Left colon (tissue), 2 donors: Measurements from ENCODE around the gene SDC1. TPM values are rescaled to one million over a fixed set of nuclear protein-coding genes. Genes with fewer than 3 reads are reported as not detected.

Experiments
- ATAC-seq: fragments of 200-7000 bp; cut with Tn5 transposase; one replicate; pipeline ENCODE4 v1.9.1; 2020; ENCODE audit warnings: mild to moderate bottlenecking, moderate library complexity
- DNase-seq, 2 donors: peaks; one replicate each; pipeline ENCODE4 v3.0.0-alpha.2; 2020
- intact Hi-C, 2 donors: fragments of 100-400 bp; cut with DNase I in 1 of 2; cut with micrococcal nuclease in 1 of 2; formaldehyde crosslinking; loops; one replicate each; pipeline versions ENCODE4 v1.11.2 to v1.14.0; 2022; cut with DNase I, micrococcal nuclease
- total RNA-seq, 2 donors: library from RNA; stranded (reverse); fragmentation: NEBNext Ultra II Directional; extraction: Animal tissue kit (Norgen Biotek cat#: 25700); gene quantifications; one replicate each; pipeline ENCODE4 v1.2.1, GENCODE V29; 2021
- donor health status: DM: no; HTN: no; CAD: no.
- donor health status: DM: yes; HTN: yes; CAD: no.

The SDC1 gene
- total RNA-seq, 2 donors from 2014 or later, result 159 to 184 TPM

DNA sequence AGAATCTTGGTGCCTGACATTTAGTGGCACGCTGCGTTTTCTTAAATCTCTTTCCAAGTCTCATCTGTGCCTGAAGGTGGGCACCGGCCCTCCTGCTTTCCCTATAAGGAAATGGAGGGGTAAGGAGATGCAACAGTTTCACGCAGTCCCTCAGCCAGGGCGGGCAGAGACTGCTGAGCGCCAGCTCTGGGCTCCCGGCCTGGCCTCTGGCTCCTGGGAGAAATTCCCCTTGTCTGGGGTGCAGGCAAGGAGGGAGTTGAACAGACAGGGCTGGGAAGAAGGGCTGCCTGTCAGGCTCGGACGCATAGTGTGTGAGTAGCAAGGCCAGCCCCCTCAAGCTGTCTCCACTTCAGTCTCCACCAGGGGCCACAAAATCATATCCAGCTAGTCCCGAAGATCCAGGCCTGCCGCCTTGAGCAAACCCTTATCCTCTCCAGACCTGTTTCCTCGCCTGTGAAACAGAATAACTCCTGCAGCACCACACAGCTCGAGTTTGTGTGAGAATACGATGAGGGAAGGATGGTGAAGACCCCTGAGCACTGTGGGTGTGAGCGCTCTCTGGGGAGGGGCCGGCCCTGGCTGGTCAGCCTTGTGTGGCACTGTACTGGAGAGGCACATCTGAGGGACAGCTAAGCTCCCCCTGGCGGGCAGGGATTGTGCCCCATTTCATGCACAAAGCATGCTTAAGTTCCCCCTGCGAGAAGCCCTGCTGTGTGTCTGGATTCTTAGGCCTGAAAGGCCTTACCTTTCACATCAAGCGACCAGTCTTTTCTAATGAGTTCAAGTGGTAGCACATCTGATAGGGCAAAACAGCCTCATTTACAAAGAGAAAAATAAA lies 33.8 kb downstream of the SDC1 start:
- peak; percentile 60 to 81 for DNase-seq
- intact Hi-C loops, result no loop called here
- no peak for ATAC-seq

DNA sequence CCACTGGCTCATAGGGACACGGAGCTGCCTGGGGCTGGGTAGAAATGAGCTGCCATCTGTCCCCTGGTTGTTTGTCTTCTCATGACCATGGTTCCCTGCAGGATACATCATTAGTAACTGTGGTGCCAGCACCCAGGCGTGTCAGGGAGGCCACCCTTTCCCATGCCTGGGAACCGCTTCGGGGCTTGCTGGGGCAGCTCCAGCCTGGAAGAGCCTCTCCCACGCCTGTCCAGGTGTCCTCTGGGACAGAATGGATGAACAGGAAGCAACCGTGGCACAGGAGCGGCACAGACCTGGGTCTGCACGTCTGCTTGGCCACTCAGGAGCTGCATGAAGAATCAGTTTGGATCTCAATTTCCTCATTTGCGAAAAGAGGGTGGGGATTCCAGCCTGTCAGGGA lies 34.8 kb downstream of the SDC1 start:
- DNase-seq (no peak), ATAC-seq (no peak)
- intact Hi-C loops, result no loop called here

DNA sequence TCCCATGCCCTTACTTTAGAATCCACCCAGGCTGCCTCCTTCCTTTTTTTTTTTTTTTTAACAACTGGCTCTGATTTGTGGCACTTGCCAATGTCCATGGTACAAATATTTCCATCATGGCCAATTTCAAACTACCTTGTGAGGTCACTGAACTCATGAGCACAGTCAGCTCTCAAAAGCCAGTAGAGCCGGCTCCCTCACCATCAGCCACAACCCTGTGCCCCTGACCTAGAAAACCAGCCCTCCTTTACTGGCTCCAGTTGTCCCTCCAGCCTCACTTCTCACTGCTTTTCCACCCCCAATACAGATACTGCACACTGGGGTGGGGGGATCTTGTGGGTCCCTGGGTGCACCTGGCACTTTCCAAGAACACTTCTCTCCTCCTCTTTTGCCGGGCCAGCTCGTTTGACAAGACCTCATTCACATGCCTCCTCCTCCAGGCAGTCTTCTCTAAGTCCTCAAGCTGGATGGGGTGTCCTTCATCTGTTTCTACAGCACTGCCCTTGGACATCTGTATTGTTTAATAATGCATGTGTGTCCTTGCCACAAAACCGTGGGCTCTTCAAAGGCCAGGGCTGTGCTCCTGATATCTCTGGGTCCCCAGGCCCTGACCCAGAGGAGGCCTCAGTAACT lies 35.5 kb downstream of the SDC1 start:
- no peak for ATAC-seq

DNA sequence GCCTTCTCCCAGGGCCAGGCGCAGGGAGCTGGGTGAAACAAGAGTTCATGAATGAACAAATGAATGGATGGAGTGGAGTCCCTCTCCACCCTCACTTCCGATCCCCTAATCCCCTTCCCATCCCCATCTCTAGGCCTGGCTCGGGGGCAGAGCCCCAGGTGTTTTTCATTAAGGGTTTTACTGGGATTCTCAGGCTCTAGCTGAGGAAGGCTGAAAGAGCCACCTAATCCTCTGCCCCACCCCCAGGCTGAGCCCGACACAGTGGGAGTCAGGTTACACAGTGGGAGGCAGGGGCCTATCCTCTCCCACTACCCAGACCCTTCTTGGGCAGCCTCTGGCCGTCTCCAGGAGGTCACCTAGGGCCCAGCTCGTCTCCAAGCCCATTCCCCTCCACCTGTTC lies 36.1 kb downstream of the SDC1 start:
- no peak for DNase-seq
- no peak for ATAC-seq

More for the DNA sequence above, 35.5 kb downstream of the SDC1 start:
- no peak for DNase-seq
- intact Hi-C loops, result no loop called here

DNA sequence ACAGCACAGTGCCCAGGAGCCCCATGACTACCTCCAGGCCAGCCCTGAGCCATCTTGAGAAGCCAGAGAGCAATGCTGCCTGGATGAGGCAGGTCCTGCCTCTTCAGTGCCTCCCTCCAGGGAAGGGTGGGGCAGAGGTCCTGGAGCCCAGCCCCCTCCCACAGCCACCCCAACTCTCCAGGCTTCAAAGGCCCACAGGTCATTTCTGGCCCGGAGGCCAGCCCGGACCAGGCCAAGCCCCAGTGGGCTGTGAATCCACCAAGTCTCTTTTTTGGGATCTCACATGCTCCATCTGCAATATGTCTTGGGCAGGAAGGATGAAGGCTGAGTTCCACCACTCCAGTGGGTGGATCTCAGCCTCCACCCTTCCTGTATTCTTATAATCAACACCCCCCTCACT lies 36.7 kb downstream of the SDC1 start:
- DNase-seq (no peak), ATAC-seq (no peak)
- intact Hi-C loops, result no loop called here

More for the DNA sequence above, 36.1 kb downstream of the SDC1 start:
- intact Hi-C loops, result no loop called here

DNA sequence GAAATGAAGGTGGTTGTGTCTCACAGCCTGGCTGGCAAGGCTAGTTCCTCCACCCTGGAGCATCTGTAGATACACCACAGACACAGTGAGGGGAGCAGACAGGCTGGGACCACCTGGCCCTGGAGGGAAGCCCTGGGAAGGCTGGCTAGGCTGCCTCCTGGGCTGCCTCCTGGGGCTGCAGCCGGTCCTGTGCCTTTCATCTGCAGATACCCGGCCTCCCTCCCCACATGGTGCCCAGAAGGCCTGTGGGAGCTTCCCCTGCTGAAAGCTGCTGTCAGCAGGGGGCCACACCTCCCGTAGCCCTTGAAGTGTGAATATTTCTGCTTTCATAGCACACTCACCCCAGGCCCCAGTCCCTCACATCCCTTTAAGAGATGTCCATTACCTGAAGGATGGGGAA lies 37.6 kb downstream of the SDC1 start:
- intact Hi-C loops, result no loop called here
- DNase-seq, result no peak
- ATAC-seq, result no peak

DNA sequence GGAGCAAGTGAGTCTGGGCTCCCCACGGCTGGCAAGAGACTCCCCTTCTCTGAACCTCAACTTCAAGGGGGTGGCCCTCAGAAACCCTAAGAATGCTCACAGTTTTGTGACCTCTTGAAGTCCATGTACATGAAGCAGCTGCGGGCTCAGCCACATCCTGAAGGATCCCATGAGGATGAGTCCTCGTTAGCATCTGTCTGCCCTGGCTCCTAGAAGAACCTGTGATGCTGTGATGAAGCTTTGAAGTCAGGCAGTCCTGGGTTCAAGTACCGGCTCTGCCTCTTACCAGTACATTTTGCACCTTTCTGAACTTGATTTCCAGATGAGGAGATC lies 38.1 kb downstream of the SDC1 start:
- intact Hi-C loops, result no loop called here
- ATAC-seq (no peak), DNase-seq (no peak)

DNA sequence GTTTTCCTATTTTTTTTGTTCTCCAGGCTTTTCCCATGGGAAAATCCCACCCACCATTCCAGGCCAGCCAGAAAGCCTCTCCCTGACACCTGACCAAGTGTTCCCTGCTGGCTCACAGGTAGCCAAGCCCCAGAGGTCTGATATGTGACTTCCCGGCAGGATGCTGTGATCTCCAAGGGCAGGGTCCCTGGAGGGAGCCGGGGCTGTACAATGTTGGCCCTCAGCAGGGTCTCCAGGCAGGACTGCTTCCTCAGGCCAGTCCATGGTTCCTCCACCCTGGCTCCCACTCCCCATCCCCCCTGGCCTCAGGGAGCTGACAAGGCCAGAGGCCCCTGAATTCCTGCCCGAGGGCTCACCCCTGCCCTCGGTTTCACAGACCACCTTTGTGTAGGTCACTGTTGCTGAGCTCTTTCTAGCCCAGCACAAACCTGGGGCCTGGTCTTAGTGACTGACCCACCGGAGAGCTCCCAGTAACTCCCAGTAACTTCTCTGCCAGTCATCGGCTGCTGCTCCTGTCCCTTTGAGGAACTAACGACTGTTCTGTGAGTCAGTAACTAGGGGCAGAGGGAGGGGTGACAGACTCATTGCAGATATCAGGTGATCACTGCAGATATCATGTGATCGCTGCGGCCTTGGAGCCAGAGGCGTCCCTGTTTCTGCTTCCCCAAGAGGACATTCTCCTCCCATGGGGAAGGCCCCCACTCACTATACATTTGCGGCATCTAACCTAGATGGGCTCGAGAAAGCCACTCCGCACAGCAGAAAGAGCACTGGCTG lies 38.7 kb downstream of the SDC1 start:
- intact Hi-C loops, result no loop called here
- ATAC-seq, result peak; percentile 91

DNA sequence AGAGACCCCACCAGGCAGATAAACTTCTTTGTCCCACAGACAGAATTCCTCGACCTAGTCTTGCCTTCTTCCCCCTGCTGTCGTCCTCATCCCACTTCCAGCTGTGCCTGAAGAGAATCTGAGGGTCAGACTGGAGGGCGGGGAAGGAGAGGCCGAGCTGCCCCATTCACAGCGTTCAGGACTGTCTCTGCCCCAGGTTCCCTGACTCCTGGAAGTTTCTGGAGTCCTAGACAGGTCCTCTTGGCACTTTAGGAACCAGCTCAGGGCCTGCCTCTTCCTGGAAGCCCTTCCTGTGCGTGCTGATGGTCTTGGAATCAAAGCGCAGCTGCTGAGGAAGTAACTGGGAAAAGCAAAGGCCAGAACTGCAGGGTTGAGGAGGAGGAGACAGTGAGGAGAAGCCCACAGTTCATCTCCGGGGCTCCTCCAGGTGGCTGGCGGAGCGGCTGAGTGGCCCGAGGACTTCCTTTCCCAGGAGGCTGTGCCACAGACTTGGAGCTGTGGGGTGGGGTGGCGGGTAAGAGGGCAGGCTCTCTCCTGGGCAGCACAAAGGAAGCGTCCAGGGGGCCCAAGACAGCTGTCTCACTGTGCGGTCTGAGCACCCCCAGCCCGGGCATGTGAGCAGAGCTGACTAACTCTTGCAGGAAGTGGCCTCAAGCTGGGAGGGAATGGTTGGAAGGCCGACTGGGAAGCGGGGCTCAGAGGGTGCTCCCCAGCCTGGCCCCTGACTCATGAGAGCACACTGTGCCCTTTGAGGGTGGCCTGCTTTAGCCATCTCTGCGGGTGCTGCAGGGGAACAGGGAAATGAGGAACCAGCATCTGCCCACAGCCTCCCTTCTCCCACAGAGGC lies 39.5 kb downstream of the SDC1 start:
- intact Hi-C loops, result no loop called here
- DNase-seq, result no peak
- peak; percentile 12 for ATAC-seq

More for the DNA sequence above, 38.7 kb downstream of the SDC1 start:
- DNase-seq, result peak; percentile 83 to 89

DNA sequence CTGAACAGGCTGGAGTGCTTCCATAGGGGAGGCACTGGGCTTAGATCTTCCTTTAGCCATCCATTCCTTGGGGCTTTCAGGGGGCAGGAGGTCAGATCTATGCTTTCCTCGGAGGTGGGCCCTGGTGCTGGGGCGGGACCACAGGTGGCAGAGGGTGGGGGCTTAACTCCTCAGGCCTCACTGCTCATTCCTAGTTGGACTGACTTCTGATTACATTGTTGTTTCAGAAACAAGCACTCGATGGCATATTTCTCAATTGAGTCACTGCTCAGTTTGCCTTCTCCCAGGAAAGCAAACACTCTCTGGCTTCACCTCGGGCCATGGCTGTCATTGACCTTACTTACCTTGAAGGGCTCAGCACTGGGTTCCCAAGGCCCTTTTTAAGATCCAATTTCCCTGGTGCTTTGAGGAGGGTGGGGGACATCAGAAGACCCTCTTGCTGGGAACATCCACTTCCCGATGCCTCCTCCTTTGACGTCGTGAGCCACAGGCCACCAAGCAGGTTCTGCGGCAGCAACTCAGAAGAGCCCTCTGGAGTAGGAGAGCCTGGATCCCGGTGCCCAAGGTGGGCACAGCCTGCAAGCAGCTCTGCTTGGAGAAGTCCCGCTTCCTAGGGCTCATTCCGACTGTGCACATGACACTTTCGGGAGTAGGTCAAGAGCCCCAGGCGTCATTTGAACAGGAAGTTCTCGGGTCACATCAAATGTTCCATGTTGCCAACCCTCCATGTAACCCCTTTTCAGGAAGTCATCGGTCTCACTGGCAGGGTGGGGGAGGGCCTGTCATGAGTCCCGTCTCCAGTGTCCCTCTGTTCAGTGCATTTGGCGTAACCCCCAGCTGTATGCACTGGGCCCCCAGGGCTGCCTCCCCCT lies 40.6 kb downstream of the SDC1 start:
- ATAC-seq (no peak), DNase-seq (peak in 1 of 2 donors; percentile 22)
- intact Hi-C loops, result no loop called here

DNA sequence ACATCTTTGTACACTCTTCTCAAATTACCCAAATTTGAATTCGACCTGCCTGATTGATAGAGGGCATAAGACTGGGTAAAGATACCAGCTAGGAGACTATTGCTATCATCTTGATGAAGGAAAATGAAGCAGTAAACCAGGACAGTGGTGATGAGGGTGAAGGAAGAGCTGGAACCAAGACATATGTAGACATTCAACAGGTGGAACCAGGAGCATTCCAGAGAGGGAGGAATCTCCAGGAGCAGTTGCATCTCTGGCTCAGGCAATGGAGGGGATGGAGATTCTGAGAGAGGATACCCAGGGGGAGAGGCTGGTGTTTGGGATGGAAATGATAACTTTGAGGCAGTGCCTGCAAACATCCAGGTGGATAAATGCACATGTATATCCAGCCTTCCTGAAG lies 41.6 kb downstream of the SDC1 start:
- intact Hi-C loops, result no loop called here
- DNase-seq (peak in 1 of 2 donors; percentile 5), ATAC-seq (no peak)

DNA sequence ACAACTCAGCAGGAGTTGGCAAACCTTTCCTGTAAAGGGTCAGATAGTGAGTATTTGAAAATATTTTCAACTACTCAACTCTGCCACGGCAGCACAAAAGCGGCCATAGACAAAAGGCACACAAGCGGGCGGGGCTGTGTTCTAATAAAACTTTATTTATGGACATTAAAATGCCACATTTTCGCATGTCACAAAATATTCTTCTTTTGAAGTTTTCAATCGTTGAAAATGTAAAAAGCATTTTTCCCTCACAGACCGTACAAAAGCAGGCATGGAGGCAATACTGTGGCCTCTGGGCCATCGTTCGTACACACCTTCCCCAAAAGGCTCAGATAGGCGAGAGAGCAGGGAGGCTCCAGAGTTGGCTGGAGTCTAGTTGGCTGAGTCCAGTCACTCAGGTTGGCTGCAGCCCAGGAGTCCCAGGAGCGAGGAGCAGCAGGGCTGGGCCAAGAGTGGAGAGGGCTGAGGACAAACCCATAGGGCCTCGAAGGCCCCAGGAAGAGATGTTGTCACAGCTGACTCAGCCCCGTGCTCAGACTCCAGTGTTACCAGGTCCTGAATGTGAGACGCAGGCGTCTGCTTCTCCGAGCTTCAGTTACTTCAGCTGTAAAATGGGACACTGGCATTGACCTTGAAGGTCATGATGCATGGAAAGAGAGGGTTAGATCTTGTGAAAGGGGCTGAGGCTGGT lies 42.5 kb downstream of the SDC1 start:
- intact Hi-C loops, result no loop called here
- ATAC-seq (no peak), DNase-seq (peak in 1 of 2 donors; percentile 67)

DNA sequence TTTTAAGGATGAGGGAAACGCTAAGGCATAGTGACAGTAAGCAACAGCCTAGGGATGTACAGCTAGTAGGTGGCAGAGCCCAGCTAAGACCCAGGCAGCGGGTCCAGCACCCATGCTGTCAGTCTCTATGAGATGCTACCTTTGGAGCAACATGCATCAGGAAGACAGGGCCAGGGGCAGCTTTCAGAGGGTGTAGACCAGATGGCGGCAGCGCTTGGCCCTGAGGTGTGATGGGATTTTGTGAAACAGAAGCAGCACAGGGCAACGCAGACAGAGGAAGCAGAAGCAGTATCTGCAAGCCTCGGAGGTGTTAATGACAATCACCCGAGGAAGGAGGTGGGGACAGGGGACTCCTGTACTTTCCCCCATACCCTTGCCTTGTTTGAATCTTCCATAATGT lies 43.2 kb downstream of the SDC1 start:
- no peak for ATAC-seq
- intact Hi-C loops, result no loop called here
- DNase-seq, result peak in 1 of 2 donors; percentile 18

DNA sequence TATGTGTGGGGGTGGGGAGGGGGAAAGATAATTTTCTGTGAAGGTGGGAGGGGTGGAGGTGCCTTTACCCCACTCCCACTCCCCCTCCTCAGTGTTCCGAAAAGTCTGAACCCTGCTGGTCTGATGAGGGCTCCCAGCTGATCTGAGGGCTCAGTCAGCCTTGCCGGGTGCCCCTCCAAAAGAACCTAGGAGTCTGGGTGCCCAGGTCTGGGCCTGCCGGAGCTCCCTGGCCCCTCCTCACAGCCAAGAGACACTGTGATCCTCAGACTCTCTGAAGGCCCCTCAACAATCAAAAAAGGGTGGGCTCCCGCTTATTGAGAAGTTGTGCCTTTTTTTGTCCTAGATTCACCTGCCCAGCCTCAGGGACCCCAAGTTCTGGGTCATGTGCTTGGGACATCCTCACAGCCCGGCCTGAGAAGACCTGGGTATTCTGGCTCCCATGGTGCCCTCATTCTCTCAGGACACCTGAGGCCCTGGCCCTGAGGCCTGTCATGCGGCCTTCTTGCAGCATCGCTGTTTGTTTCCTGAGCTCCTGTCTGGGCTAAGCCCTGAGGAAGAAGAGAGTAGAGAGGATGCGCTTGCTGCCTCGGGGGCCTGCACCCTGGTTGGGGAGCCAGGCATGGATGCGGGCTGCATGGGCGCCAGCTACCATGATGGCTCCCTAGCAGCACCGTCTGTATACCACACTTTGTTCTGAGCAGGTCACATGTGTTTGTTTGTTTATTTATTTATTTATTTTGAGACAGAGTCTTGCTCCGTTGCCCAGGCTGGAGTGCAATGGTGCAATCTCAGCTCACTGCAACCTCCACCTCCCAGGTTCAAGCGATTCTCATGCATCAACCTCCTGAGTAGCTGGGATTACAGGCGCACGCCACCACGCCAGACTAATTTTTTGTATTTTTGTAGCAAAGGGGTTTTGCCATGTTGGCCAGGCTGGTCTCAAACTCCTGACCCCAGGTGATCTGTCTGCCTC lies 44.0 kb downstream of the SDC1 start:
- intact Hi-C loops, result no loop called here

DNA sequence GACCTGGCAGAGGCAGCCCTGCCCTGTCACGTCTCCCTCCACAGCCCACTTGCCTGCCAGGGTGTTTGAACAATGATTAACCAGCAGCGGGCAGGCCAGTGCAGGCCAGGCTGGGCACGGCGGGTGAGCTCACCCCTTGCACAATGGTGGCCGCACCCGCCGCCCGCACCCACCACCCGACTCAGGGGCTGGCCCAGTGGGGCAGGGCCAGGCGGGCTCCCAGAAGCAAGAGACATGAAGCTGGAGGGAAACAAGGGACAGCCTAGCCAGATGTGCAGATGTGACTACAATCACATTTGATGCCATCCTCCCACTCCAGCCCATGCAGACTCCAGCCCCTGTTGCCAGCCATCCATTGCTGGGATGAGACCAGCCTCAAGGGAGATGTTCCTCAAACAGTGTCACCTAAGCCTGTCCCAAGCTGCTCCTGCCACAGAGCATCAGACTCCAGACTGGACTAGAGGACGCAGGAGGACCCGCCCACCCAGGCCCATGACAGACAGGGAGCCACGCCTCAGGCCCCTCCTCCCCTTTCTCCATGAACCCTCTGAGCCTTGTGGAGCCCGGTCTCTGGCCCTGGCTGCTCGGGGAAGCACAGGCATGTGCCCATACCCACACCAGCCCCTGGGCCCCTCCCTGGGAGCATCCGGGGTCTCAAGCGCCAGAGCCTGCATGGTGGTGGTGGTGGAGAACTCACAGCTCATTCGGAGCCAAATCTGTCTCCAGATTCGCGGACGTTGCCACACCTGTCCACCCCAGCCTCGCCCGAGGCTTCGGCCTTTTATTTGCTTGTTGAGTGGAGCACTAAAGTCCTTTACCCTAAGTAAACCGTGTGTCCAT lies 45.0 kb downstream of the SDC1 start:
- ATAC-seq, result peak; percentile 91

More for the DNA sequence above, 44.0 kb downstream of the SDC1 start:
- ATAC-seq (no peak), DNase-seq (peak in 1 of 2 donors; percentile 25)

DNA sequence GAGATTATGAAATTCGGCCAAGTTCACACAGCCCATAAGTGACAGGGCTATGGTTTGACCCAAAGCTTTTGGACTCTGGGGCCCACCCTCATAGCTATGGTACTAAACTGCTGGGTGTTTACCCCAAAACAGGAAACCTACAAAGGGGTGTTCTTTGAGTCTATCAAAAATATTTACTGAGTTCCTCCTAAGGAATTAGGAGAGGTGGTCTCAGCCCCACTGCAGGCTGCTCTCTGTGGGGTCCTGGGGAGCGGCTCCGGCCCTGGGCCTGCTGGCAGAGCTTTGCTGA lies 45.5 kb downstream of the SDC1 start:
- DNase-seq (no peak), ATAC-seq (no peak)
- intact Hi-C loops, result no loop called here

More for the DNA sequence above, 45.0 kb downstream of the SDC1 start:
- intact Hi-C loops, result no loop called here
- DNase-seq, result peak; percentile 88 to 92
